Daoy (cell line): ENCODE results near the gene SIK2. TPM values are rescaled to one million over a fixed set of nuclear protein-coding genes. Genes with fewer than 3 reads are reported as not detected.
"Not testable (repeated sequence)": the region's sequence is repeated elsewhere in the genome, so short reads cannot be mapped to it uniquely, and the experiment has no call there.

Experiments used
- DNase-seq: peaks from one replicate; pipeline ENCODE4 v3.0.0-alpha.2; 2015; ENCODE audit warnings: low read depth
- total RNA-seq: library from RNA; depleted of rRNA; stranded (reverse); fragments of >200 nt; shearing (Covaris generic); gene quantifications from 2 replicates; pipeline ENCODE4 v1.2.3, GENCODE V29; 2014

The SIK2 gene
- total RNA-seq, 1 experiment from 2014 or later, result 4.7 TPM

GRCh38 chr11:111759778-111760407 is 157.6 kb downstream of the SIK2 start:
- no peak for DNase-seq

GRCh38 chr11:111761036-111761435 is 158.8 kb downstream of the SIK2 start:
- DNase-seq, result no peak

- no peak for DNase-seq
Measured at GRCh38 chr11:111762526-111762925, 160.3 kb downstream of the SIK2 start.

- no peak for DNase-seq
Measured at GRCh38 chr11:111762981-111763643, 160.9 kb downstream of the SIK2 start.

GRCh38 chr11:111764621-111765020 is 162.4 kb downstream of the SIK2 start:
- no peak for DNase-seq

GRCh38 chr11:111765320-111765983 is 163.2 kb downstream of the SIK2 start:
- peak; percentile 36 for DNase-seq

GRCh38 chr11:111765984-111766833 is 164.0 kb downstream of the SIK2 start, which contains the start of gene PPP2R1B:
PPP2R1B (minus strand) TSS chr11:111766389; CDS start chr11:111766361, 28 bp downstream.
- DNase-seq, result peak; percentile 84

- DNase-seq, result no peak
Measured at GRCh38 chr11:111766834-111767142, 164.5 kb downstream of the SIK2 start.

- no peak for DNase-seq
Measured at GRCh38 chr11:111770581-111771134, 168.4 kb downstream of the SIK2 start.

- DNase-seq, result not testable (repeated sequence)
Measured at GRCh38 chr11:111771205-111771604, 169.0 kb downstream of the SIK2 start.

GRCh38 chr11:111772535-111772934 is 170.3 kb downstream of the SIK2 start:
- no peak for DNase-seq

GRCh38 chr11:111774955-111775710 is 172.9 kb downstream of the SIK2 start:
- DNase-seq, result peak; percentile 48

- DNase-seq, result no peak
Measured at GRCh38 chr11:111776398-111777093, 174.3 kb downstream of the SIK2 start.

GRCh38 chr11:111777094-111778046 is 175.1 kb downstream of the SIK2 start:
- peak; percentile 58 for DNase-seq

- no peak for DNase-seq
Measured at GRCh38 chr11:111778047-111778558, 175.9 kb downstream of the SIK2 start.

GRCh38 chr11:111779118-111779517 is 176.9 kb downstream of the SIK2 start:
- no peak for DNase-seq
